Right lobe of liver (tissue), 6 donors: ENCODE data around the gene RIPOR3. TPM values are rescaled to one million over a fixed set of nuclear protein-coding genes. Genes with fewer than 3 reads are reported as not detected.
A peak's percentile ranks its signal among the peaks of the same experiment; 100 is the strongest.

Experiments
- ATAC-seq, 4 donors: fragments of 200-7000 bp; cut with Tn5 transposase; one replicate each; pipeline ENCODE4 v1.9.1; 2020; ENCODE audit warnings: mild to moderate bottlenecking in 4 of 4, moderate library complexity in 4 of 4
- DNase-seq, 3 donors: peaks; one replicate each; pipeline ENCODE4 v3.0.0-alpha.2; 2020
- H3K27ac ChIP-seq, 3 donors: fragments of 200-600 bp; one replicate each; pipeline ENCODE4 v1.8.0; 2022
- H3K27me3 ChIP-seq, 2 donors: fragments of 200-600 bp; one replicate each; pipeline ENCODE4 v1.8.0; 2022
- H3K36me3 ChIP-seq, 4 donors: fragments of 200-600 bp; sonication (generic) in 1 of 4; one replicate each; pipeline versions ENCODE4 v1.5.1 to v1.8.0; 2017 to 2022; ENCODE audit warnings: control low read depth in 1 of 4
- H3K4me1 ChIP-seq, 4 donors: fragments of 200-600 bp; sonication (generic) in 1 of 4; one replicate each; pipeline versions ENCODE4 v1.5.1 to v1.8.0; 2017 to 2022; ENCODE audit warnings: control low read depth in 1 of 4
- H3K4me3 ChIP-seq, 3 donors: fragments of 200-600 bp; one replicate each; pipeline ENCODE4 v1.8.0; 2022
- H3K9me3 ChIP-seq, 4 donors: fragments of 200-600 bp; sonication (generic) in 1 of 4; one replicate each; pipeline versions ENCODE4 v1.5.1 to v1.8.0; 2017 to 2022; ENCODE audit warnings: control low read depth in 1 of 4
- CTCF ChIP-seq, 4 donors: fragments of 200-600 bp in 3 of 4; fragments of 450-650 bp in 1 of 4; IDR thresholded peaks; one replicate each; pipeline versions ENCODE4 v1.5.1 to v1.8.0; 2016 to 2022; ENCODE audit warnings: antibody characterized with exemption in 4 of 4, mild to moderate bottlenecking in 2 of 4
- POLR2A ChIP-seq: fragments of 450-650 bp; IDR thresholded peaks from one replicate; pipeline ENCODE4 v1.6.1; 2017; ENCODE audit warnings: antibody characterized with exemption, mild to moderate bottlenecking
- WGBS: methylation state at CpG from one replicate; pipeline ENCODE4 v1.1.6; 2018; ENCODE audit warnings: low coverage, low lambda C conversion rate; ENCODE audit not compliant: insufficient coverage; ENCODE audit errors: missing lambda C conversion rate; 5-methylcytosine and 5-hydroxymethylcytosine counted together
- intact Hi-C, 2 donors: fragments of 100-400 bp; cut with DNase I; formaldehyde crosslinking; loops; one replicate each; pipeline versions ENCODE4 v1.11.2 to v1.14.1; 2022
- total RNA-seq, 6 experiments: library from RNA; depleted of rRNA in 2 of 6; stranded (reverse); fragments of >200 nt in 2 of 6; fragmentation: NEBNext Ultra II Directional in 3 of 6; extraction: Animal tissue kit (Norgen Biotek cat#: 25700) in 3 of 6; gene quantifications; one replicate each; pipeline versions ENCODE4 v1.1.0 to v1.2.4, GENCODE V29; 2016 to 2023
- donor health status: DM: no; HTN: yes; CAD: no.
- donor health status: DM: no; HTN: no; CAD: no.
- donor health status: DM: no; HTN: no; CAD: no.
- donor health status: DM: no; HTN: yes; CAD: no.
- donor health status: DM: no; HTN: yes; CAD: no.

The RIPOR3 gene
- total RNA-seq, 6 experiments from 2014 or later: 4.8 to 13.8 (median 8.9) TPM

- no peak overlapping the region for H3K27ac ChIP-seq
- TF ChIP-seq POLR2A (no peak), CTCF (IDR thresholded peaks at IDR 0.05) (no peak)
- DNase-seq (no peak), ATAC-seq (no peak)
- 83% methylated on average over 7 of the region's 9 CpGs for WGBS
- H3K4me3 ChIP-seq: no peak overlapping the region
- H3K4me1 ChIP-seq: peaks cover 0 to 21% (median 8%) of the 10 kb centered on the region in 4 donors
- H3K9me3 ChIP-seq: no peaks in the 10 kb centered on the region
- H3K36me3 ChIP-seq: no peaks in the 10 kb centered on the region
- intact Hi-C loops: no loop called here
- H3K27me3 ChIP-seq: no peaks in the 10 kb centered on the region
Measured at GRCh38 chr20:50734730-50735679, 43.7 kb upstream of the RIPOR3 start.

DNA sequence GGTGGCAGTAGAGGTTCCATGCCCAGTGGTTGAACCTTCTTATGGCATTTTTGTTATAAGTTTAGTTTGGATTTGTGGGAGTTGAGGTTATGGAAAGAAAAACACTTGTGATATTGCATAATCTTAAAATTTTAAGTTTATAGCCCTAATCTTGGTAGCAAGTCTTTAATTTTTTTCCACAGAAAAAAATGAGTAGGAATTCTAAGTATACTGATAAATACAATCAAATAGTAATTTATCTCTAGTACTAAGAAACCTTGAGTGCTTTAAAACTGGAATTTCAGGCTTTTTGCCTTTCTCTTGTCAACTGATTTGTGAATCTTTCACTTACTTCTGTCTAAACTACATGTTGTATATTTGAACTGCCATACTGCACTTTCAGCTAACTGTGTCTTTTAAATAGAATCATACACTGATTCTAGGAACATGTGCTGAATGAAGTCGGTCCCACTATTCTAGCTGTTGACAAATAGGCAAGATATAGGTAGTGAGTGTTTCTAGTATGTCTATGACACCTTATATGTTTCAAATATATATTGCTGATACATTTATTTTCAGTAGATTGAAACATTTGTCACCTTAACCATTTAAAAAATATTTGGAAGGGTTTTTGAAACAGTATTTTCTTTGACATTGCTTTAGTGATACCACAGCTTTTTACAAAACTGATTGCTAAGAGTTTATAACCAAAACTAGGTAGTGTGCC lies 42.5 kb upstream of the RIPOR3 start:
- intact Hi-C loops: no loop called here
- no peaks in the 10 kb centered on the region for H3K36me3 ChIP-seq
- DNase-seq (no peak), ATAC-seq (no peak)
- H3K9me3 ChIP-seq: no peaks in the 10 kb centered on the region
- H3K4me3 ChIP-seq: no peak overlapping the region
- no peak for TF ChIP-seq POLR2A
- no peak for TF ChIP-seq CTCF (IDR thresholded peaks at IDR 0.05)
- 48% methylated on average over 1 of the region's 1 CpG for WGBS
- H3K27me3 ChIP-seq: no peaks in the 10 kb centered on the region
- peaks cover 0 to 26% (median 12%) of the 10 kb centered on the region in 4 donors for H3K4me1 ChIP-seq
- H3K27ac ChIP-seq: no peak overlapping the region

DNA sequence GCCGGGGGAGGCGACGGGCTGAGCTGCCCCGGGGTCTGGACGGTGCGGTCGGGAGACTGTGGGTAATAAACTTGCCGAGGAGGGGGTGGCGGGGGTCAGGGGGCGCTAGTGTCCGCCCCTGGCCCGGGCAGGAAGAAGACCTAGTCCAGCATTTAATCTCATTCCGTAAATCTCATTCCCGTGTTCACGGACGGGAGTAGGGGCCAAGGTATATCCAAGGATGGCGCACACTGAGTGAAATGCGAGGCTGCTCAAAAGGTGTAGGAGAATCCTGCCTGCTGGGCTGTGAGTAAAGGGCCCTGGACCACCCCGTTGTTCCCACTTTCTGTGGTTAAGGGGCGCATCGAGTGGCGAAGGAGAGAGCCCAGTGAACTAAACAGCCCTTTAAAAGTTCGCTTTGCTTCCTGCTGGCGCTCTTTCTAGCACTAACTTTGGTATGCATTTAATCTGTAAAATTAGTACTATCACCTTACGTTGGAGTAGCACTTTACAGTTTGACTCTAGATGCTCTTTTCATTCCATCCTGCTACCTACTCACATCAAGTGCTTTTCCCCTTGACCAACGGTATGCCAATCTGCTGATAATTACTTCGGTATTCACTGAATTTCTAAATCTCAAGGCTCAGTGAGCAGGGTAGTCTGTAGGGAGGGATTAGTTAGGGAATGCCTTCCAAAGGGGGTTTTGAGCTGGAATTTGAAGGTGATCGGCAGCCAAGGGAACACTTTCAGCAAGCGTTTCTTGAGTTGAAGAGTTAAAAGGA lies 40.8 kb upstream of the RIPOR3 start:
- Histone ChIP-seq H3K27ac (peak overlapping the region; percentile 73 to 88 (median 83)), H3K9me3 (no peaks in the 10 kb centered on the region), H3K36me3 (no peaks in the 10 kb centered on the region), H3K4me3 (peak overlapping the region; percentile 83 to 96 (median 89)), H3K27me3 (no peaks in the 10 kb centered on the region), H3K4me1 (peaks cover 0 to 40% (median 19%) of the 10 kb centered on the region in 4 donors)
- TF ChIP-seq POLR2A (no peak), CTCF (IDR thresholded peaks at IDR 0.05) (no peak)
- ATAC-seq (no peak), DNase-seq (no peak)
- WGBS: 14% methylated on average over 18 of the region's 29 CpGs
- intact Hi-C loops: no loop called here
